Muscle layer of duodenum (tissue), 2 donors: ENCODE measurements around the gene TSHZ2.

Experiments used
- H3K27ac ChIP-seq: one replicate; pipeline ENCODE4 v1.7.0; 2013; ENCODE audit warnings: mild to moderate bottlenecking, low read length
- H3K27me3 ChIP-seq: one replicate; pipeline ENCODE4 v1.7.0; 2013; ENCODE audit warnings: low read depth, mild to moderate bottlenecking, control low read depth, low read length
- H3K36me3 ChIP-seq, 2 donors: one replicate each; pipeline ENCODE4 v1.7.0; 2013; ENCODE audit warnings: low read length in 2 of 2, control low read depth in 1 of 2, mild to moderate bottlenecking in 1 of 2; ENCODE audit not compliant: insufficient read depth in 2 of 2, control insufficient read depth in 1 of 2
- H3K4me1 ChIP-seq, 2 donors: one replicate each; pipeline ENCODE4 v1.7.0; 2013; ENCODE audit warnings: low read length in 2 of 2, mild to moderate bottlenecking in 2 of 2, control low read depth in 1 of 2, moderate library complexity in 1 of 2; ENCODE audit not compliant: insufficient read depth in 2 of 2, control insufficient read depth in 1 of 2
- H3K4me3 ChIP-seq, 2 donors: one replicate each; pipeline ENCODE4 v1.7.0; 2013; ENCODE audit warnings: low read length in 2 of 2, low read depth in 1 of 2, mild to moderate bottlenecking in 1 of 2
- H3K9me3 ChIP-seq, 2 donors: one replicate each; pipeline ENCODE4 v1.7.0; 2013; ENCODE audit warnings: low read length in 2 of 2, control low read depth in 1 of 2, mild to moderate bottlenecking in 1 of 2; ENCODE audit not compliant: control insufficient read depth in 1 of 2
- donor health status: healthy.

TSHZ2 gene

GRCh38 chr20:53281557-53282117, 309.5 kb downstream of the TSHZ2 start:
- no peaks in the 10 kb centered on the region for H3K9me3 ChIP-seq
- H3K27me3 ChIP-seq = no peaks in the 10 kb centered on the region
- H3K4me1 ChIP-seq = no peaks in the 10 kb centered on the region
- H3K4me3 ChIP-seq = no peak overlapping the region
- H3K36me3 ChIP-seq = no peaks in the 10 kb centered on the region
- H3K27ac ChIP-seq = no peak overlapping the region

GRCh38 chr20:53282217-53282955, 310.2 kb downstream of the TSHZ2 start:
- Histone ChIP-seq H3K27ac (no peak overlapping the region), H3K36me3 (no peaks in the 10 kb centered on the region), H3K4me3 (no peak overlapping the region), H3K9me3 (no peaks in the 10 kb centered on the region), H3K4me1 (no peaks in the 10 kb centered on the region), H3K27me3 (no peaks in the 10 kb centered on the region)

DNA sequence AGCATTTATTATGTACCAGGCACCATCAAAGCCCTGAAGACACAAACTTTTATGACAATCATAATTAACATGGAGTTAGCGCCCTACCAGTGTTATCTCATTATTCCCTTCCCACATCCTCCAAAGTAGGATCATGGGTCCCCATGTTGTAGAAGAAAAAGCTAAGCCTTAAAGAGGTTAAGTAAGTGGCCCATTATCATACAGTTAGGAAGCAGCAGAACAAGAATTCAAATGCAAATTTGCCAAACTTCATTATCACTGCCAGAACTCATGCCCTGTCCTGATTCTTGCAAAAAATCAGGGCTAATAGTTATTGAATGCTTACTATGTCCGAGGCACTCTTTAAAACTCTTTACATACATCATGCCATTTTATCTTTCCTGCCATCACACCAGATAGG, 310.9 kb downstream of the TSHZ2 start:
- H3K4me3 ChIP-seq = no peak overlapping the region
- no peaks in the 10 kb centered on the region for H3K4me1 ChIP-seq
- H3K36me3 ChIP-seq = no peaks in the 10 kb centered on the region
- H3K27me3 ChIP-seq = no peaks in the 10 kb centered on the region
- no peaks in the 10 kb centered on the region for H3K9me3 ChIP-seq
- H3K27ac ChIP-seq = no peak overlapping the region

DNA sequence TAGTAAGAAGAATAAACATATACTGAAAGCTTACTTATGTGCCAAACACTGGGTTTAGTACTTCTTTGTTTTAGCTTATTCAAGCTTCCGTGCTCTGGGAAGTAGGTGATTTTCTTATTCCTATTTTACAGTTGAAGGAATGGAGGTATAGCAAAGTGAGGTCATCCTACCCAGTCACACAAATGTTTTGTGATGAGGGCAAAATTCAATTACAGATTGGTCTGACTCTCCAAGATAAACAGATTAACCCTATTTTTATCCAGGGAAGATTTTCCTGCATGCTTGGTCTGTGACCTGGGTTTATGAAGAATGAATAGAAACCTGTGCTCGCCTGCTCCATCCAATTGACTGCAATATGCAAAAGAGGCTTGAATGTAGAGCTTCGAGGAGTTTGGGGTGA, 311.4 kb downstream of the TSHZ2 start:
- H3K9me3 ChIP-seq = no peaks in the 10 kb centered on the region
- no peak overlapping the region for H3K4me3 ChIP-seq
- H3K27ac ChIP-seq = no peak overlapping the region
- no peaks in the 10 kb centered on the region for H3K27me3 ChIP-seq
- no peaks in the 10 kb centered on the region for H3K36me3 ChIP-seq
- H3K4me1 ChIP-seq = no peaks in the 10 kb centered on the region

DNA sequence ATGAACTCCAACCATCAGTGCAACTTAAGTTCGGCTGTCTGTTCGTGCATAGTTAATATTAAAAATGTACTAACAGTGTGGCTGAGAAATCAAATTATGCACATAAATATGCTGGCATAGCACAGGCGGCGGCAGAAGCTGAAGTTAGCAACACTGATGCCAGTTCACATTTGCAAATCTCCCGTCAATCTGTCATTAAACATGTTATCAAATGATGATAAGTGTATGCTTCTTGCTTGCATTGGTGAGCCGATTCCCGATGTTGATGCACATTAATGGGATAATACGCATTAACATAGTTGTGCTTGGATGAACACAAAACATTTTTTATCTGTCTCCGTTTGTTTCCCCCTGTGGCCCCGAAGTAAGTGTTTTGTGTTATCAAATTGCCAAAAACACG, 312.1 kb downstream of the TSHZ2 start:
- H3K36me3 ChIP-seq = no peaks in the 10 kb centered on the region
- no peak overlapping the region for H3K27ac ChIP-seq
- no peak overlapping the region for H3K4me3 ChIP-seq
- H3K4me1 ChIP-seq = no peaks in the 10 kb centered on the region
- no peaks in the 10 kb centered on the region for H3K9me3 ChIP-seq
- no peaks in the 10 kb centered on the region for H3K27me3 ChIP-seq

GRCh38 chr20:53284696-53285095, 312.5 kb downstream of the TSHZ2 start:
- Histone ChIP-seq H3K9me3 (no peaks in the 10 kb centered on the region), H3K27me3 (no peaks in the 10 kb centered on the region), H3K36me3 (no peaks in the 10 kb centered on the region), H3K4me3 (no peak overlapping the region), H3K4me1 (no peaks in the 10 kb centered on the region), H3K27ac (no peak overlapping the region)

- no peak overlapping the region for H3K27ac ChIP-seq
- no peaks in the 10 kb centered on the region for H3K9me3 ChIP-seq
- no peaks in the 10 kb centered on the region for H3K36me3 ChIP-seq
- H3K4me1 ChIP-seq = no peaks in the 10 kb centered on the region
- H3K4me3 ChIP-seq = no peak overlapping the region
- no peaks in the 10 kb centered on the region for H3K27me3 ChIP-seq
Observed at GRCh38 chr20:53287357-53288042, 315.3 kb downstream of the TSHZ2 start.

DNA sequence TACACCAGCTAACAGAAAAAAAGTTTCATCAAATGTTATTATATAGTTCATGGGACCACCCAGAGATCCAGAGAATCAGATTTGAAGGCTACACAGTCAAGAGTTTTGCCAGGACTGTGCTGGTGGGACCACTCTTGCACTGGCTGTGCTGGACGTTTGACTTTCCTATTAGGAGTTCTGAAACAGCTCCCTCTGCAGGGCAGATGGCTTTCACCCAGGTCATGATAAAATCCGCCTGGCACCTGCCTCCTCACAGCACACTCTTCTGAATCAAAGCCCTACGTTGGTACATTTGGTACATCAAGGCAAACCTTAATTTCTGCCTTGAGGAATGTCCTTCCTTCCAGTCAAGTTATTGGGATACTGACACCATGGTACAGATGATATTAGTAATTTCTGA, 319.4 kb downstream of the TSHZ2 start:
- no peaks in the 10 kb centered on the region for H3K27me3 ChIP-seq
- H3K4me1 ChIP-seq = no peaks in the 10 kb centered on the region
- no peak overlapping the region for H3K4me3 ChIP-seq
- no peaks in the 10 kb centered on the region for H3K36me3 ChIP-seq
- no peaks in the 10 kb centered on the region for H3K9me3 ChIP-seq
- no peak overlapping the region for H3K27ac ChIP-seq

DNA sequence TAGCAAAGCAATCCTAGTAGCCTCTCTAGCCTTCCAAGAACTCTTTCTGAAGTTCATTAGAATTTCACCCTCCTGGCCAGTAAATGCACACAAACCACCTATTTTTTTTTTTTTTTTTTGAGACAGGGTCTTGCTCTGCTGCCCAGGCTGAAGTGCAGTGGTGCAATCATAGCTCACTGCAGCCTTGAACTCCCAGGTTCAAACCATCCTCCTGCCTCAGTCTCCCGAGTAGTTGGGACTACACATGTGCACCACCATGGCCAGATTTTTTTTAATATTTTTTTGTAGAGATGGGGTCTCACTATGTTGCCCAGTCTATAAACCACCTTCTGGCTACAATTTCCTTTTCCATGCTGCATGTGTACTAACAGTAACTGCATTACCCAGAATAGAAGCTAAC, 320.2 kb downstream of the TSHZ2 start:
- H3K4me3 ChIP-seq = no peak overlapping the region
- no peaks in the 10 kb centered on the region for H3K36me3 ChIP-seq
- H3K4me1 ChIP-seq = no peaks in the 10 kb centered on the region
- no peaks in the 10 kb centered on the region for H3K9me3 ChIP-seq
- H3K27ac ChIP-seq = no peak overlapping the region
- H3K27me3 ChIP-seq = no peaks in the 10 kb centered on the region

- H3K9me3 ChIP-seq = no peaks in the 10 kb centered on the region
- H3K27ac ChIP-seq = no peak overlapping the region
- no peaks in the 10 kb centered on the region for H3K27me3 ChIP-seq
- H3K4me3 ChIP-seq = no peak overlapping the region
- no peaks in the 10 kb centered on the region for H3K4me1 ChIP-seq
- no peaks in the 10 kb centered on the region for H3K36me3 ChIP-seq
Observed at GRCh38 chr20:53294804-53295203, 322.6 kb downstream of the TSHZ2 start.

- H3K27me3 ChIP-seq = no peaks in the 10 kb centered on the region
- H3K4me3 ChIP-seq = no peak overlapping the region
- no peaks in the 10 kb centered on the region for H3K36me3 ChIP-seq
Observed at GRCh38 chr20:53296025-53296424, 323.9 kb downstream of the TSHZ2 start.

More at GRCh38 chr20:53296025-53296424, 323.9 kb downstream of the TSHZ2 start:
- Histone ChIP-seq H3K4me1 (no peaks in the 10 kb centered on the region), H3K27ac (no peak overlapping the region), H3K9me3 (no peaks in the 10 kb centered on the region)
